Peyer's patch (tissue), 4 donors: ENCODE results near the gene HSDL2. TPM values are rescaled to one million over a fixed set of nuclear protein-coding genes. Genes with fewer than 3 reads are reported as not detected.
"Not testable (repeated sequence)": the region's sequence is repeated elsewhere in the genome, so short reads cannot be mapped to it uniquely, and the experiment has no call there.

ENCODE experiments used
- DNase-seq, 3 donors: peaks; one replicate each; pipeline ENCODE4 v3.0.0-alpha.2; 2017 to 2019
- H3K27ac ChIP-seq, 4 donors: fragments of 200-600 bp; sonication (generic); one replicate each; pipeline ENCODE4 v1.5.1; 2016 to 2019
- H3K27me3 ChIP-seq, 2 donors: fragments of 200-600 bp; sonication (generic); one replicate each; pipeline ENCODE4 v1.5.1; 2019
- H3K36me3 ChIP-seq, 3 donors: fragments of 200-600 bp; sonication (generic); one replicate each; pipeline ENCODE4 v1.5.1; 2016 to 2019
- H3K4me1 ChIP-seq, 4 donors: fragments of 200-600 bp; sonication (generic); one replicate each; pipeline ENCODE4 v1.5.1; 2016 to 2019
- H3K4me3 ChIP-seq, 4 donors: fragments of 200-600 bp; sonication (generic); 1 replicate in 3 of 4; 2 replicates in 1 of 4; pipeline ENCODE4 v1.5.1; 2016 to 2019; ENCODE audit warnings: mild to moderate bottlenecking in 1 of 4
- H3K9me3 ChIP-seq, 4 donors: fragments of 200-600 bp; sonication (generic); one replicate each; pipeline ENCODE4 v1.5.1; 2016 to 2019; ENCODE audit warnings: mild to moderate bottlenecking in 1 of 4
- POLR2A ChIP-seq, 2 donors: fragments of 450-650 bp; IDR thresholded peaks; one replicate each; pipeline ENCODE4 v1.5.1; 2017; ENCODE audit warnings: antibody characterized with exemption in 2 of 2, mild to moderate bottlenecking in 2 of 2, moderate library complexity in 2 of 2
- total RNA-seq, 4 donors: library from RNA; depleted of rRNA; stranded (reverse); fragments of >200 nt; gene quantifications; one replicate each; pipeline ENCODE4 v1.1.0, GENCODE V29; 2016
- TF ChIP-seq, protein P1 (sequence below), 6 experiments: fragments of 450-650 bp in 4 of 6; fragments of 200-600 bp in 2 of 6; sonication (generic) in 1 of 6; IDR thresholded peaks; one replicate each; pipeline ENCODE4 v1.5.1; 2017 to 2019; ENCODE audit warnings: antibody characterized with exemption in 6 of 6, mild to moderate bottlenecking in 3 of 6, moderate library complexity in 1 of 6

The HSDL2 gene
- total RNA-seq, 4 donors from 2014 or later, result 23.6 to 60.7 (median 39.9) TPM

GRCh38 chr9:112404508-112404932, 24.6 kb downstream of the HSDL2 start:
- no peak overlapping the region for H3K27ac ChIP-seq
- no peak for DNase-seq
- no peaks in the 10 kb centered on the region for H3K4me1 ChIP-seq
- peaks cover 0 to 21% (median 3%) of the 10 kb centered on the region in 3 donors for H3K36me3 ChIP-seq
- no peak overlapping the region for H3K4me3 ChIP-seq
- H3K9me3 ChIP-seq, result no peaks in the 10 kb centered on the region
- H3K27me3 ChIP-seq, result no peaks in the 10 kb centered on the region
- no peak for TF ChIP-seq POLR2A (IDR thresholded peaks at IDR 0.05)
- TF ChIP-seq, protein P1, sequence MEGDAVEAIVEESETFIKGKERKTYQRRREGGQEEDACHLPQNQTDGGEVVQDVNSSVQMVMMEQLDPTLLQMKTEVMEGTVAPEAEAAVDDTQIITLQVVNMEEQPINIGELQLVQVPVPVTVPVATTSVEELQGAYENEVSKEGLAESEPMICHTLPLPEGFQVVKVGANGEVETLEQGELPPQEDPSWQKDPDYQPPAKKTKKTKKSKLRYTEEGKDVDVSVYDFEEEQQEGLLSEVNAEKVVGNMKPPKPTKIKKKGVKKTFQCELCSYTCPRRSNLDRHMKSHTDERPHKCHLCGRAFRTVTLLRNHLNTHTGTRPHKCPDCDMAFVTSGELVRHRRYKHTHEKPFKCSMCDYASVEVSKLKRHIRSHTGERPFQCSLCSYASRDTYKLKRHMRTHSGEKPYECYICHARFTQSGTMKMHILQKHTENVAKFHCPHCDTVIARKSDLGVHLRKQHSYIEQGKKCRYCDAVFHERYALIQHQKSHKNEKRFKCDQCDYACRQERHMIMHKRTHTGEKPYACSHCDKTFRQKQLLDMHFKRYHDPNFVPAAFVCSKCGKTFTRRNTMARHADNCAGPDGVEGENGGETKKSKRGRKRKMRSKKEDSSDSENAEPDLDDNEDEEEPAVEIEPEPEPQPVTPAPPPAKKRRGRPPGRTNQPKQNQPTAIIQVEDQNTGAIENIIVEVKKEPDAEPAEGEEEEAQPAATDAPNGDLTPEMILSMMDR (IDR thresholded peaks at IDR 0.05), result no peak

GRCh38 chr9:112408275-112408674, 28.4 kb downstream of the HSDL2 start:
- Histone ChIP-seq H3K27me3 (no peaks in the 10 kb centered on the region), H3K4me3 (no peak overlapping the region), H3K9me3 (no peaks in the 10 kb centered on the region), H3K36me3 (peaks cover 0 to 36% (median 3%) of the 10 kb centered on the region in 3 donors), H3K27ac (no peak overlapping the region), H3K4me1 (no peaks in the 10 kb centered on the region)
- no peak for DNase-seq
- TF ChIP-seq, protein P1 (IDR thresholded peaks at IDR 0.05), result no peak
- TF ChIP-seq POLR2A (IDR thresholded peaks at IDR 0.05), result no peak

- Histone ChIP-seq H3K27ac (no peak overlapping the region), H3K27me3 (no peaks in the 10 kb centered on the region), H3K4me1 (no peaks in the 10 kb centered on the region), H3K4me3 (no peak overlapping the region), H3K9me3 (no peaks in the 10 kb centered on the region), H3K36me3 (peaks cover 0 to 36% (median 3%) of the 10 kb centered on the region in 3 donors)
- no peak for DNase-seq
- no peak for TF ChIP-seq POLR2A (IDR thresholded peaks at IDR 0.05)
- TF ChIP-seq, protein P1 (IDR thresholded peaks at IDR 0.05), result no peak
Observed at GRCh38 chr9:112408819-112409218, 28.9 kb downstream of the HSDL2 start.

GRCh38 chr9:112409758-112410157, 29.9 kb downstream of the HSDL2 start:
- no peaks in the 10 kb centered on the region for H3K9me3 ChIP-seq
- DNase-seq, result no peak
- no peak overlapping the region for H3K27ac ChIP-seq
- peaks cover 0 to 36% (median 3%) of the 10 kb centered on the region in 3 donors for H3K36me3 ChIP-seq
- no peaks in the 10 kb centered on the region for H3K27me3 ChIP-seq
- TF ChIP-seq, protein P1 (IDR thresholded peaks at IDR 0.05), result no peak
- TF ChIP-seq POLR2A (IDR thresholded peaks at IDR 0.05), result no peak
- no peaks in the 10 kb centered on the region for H3K4me1 ChIP-seq
- no peak overlapping the region for H3K4me3 ChIP-seq

DNA sequence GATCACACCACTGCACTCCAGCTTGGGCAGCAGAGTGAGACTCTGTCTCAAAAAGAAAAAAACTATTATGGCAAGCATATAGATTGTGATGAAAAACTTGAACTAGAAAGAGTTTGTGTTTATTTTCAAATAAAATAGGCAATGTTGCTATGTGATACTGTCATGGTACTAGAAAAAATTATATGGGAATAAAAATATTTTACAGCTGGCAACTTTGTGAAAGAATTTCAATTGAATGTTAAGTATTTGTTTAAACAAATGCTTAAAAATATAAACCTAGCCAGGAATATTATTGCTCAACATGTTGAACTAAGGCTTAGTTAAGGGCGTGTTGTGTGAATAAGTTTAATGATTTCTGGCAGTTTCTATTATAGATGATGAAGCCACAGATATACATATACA, 31.7 kb downstream of the HSDL2 start:
- no peak overlapping the region for H3K27ac ChIP-seq

GRCh38 chr9:112413728-112414127, 33.8 kb downstream of the HSDL2 start:
- peaks cover 0 to 27% (median 0%) of the 10 kb centered on the region in 3 donors for H3K36me3 ChIP-seq
- not testable (repeated sequence) for H3K4me1 ChIP-seq, H3K9me3 ChIP-seq, H3K27me3 ChIP-seq, DNase-seq, H3K4me3 ChIP-seq, H3K27ac ChIP-seq

More for the DNA sequence above, 31.7 kb downstream of the HSDL2 start:
- DNase-seq, result no peak
- Histone ChIP-seq H3K4me3 (no peak overlapping the region), H3K9me3 (no peaks in the 10 kb centered on the region), H3K36me3 (peaks cover 0 to 33% (median 3%) of the 10 kb centered on the region in 3 donors), H3K27me3 (no peaks in the 10 kb centered on the region), H3K4me1 (no peaks in the 10 kb centered on the region)
- TF ChIP-seq, protein P1 (IDR thresholded peaks at IDR 0.05), result no peak
- no peak for TF ChIP-seq POLR2A (IDR thresholded peaks at IDR 0.05)
